GM18499 (cell line): ENCODE data around the gene PRKCE.
"Not testable (repeated sequence)": the region's sequence is repeated elsewhere in the genome, so short reads cannot be mapped to it uniquely, and the experiment has no call there.

Source experiments
- ATAC-seq: cut with Tn5 transposase; IDR thresholded peaks from one replicate; pipeline ENCODE4 v1.9.1; 2021; ENCODE audit warnings: moderate number of reproducible peaks; ENCODE audit not compliant: insufficient read depth, unreplicated experiment

Gene PRKCE

GRCh38 chr2:45851111-45851510 lies 199.6 kb downstream of the PRKCE start:
- no peak for ATAC-seq

GRCh38 chr2:45851576-45852304 lies 200.3 kb downstream of the PRKCE start:
- no peak for ATAC-seq

- peak; percentile 72 for ATAC-seq
These were observed 201.1 kb downstream of the PRKCE start for GRCh38 chr2:45852450-45853150.

- ATAC-seq = no peak
These were observed 203.9 kb downstream of the PRKCE start for GRCh38 chr2:45855374-45855773.

- no peak for ATAC-seq
These were observed 205.2 kb downstream of the PRKCE start for GRCh38 chr2:45856391-45857274.

- ATAC-seq = no peak
These were observed 205.8 kb downstream of the PRKCE start for GRCh38 chr2:45857275-45857609.

GRCh38 chr2:45857867-45858520 lies 206.5 kb downstream of the PRKCE start:
- ATAC-seq = no peak

GRCh38 chr2:45858872-45859271 lies 207.4 kb downstream of the PRKCE start:
- not testable (repeated sequence) for ATAC-seq

- no peak for ATAC-seq
These were observed 208.2 kb downstream of the PRKCE start for GRCh38 chr2:45859682-45860081.

GRCh38 chr2:45860136-45861121 lies 209.0 kb downstream of the PRKCE start:
- ATAC-seq = no peak

- no peak for ATAC-seq
These were observed 211.4 kb downstream of the PRKCE start for GRCh38 chr2:45862843-45863242.

GRCh38 chr2:45864121-45864520 lies 212.6 kb downstream of the PRKCE start:
- no peak for ATAC-seq

- no peak for ATAC-seq
These were observed 215.9 kb downstream of the PRKCE start for GRCh38 chr2:45867349-45867748.

- no peak for ATAC-seq
These were observed 216.3 kb downstream of the PRKCE start for GRCh38 chr2:45867800-45868199.

GRCh38 chr2:45869165-45869501 lies 217.7 kb downstream of the PRKCE start:
- ATAC-seq = no peak

GRCh38 chr2:45871025-45871424 lies 219.6 kb downstream of the PRKCE start:
- ATAC-seq = no peak

GRCh38 chr2:45871541-45871940 lies 220.1 kb downstream of the PRKCE start:
- ATAC-seq = no peak

- no peak for ATAC-seq
These were observed 220.7 kb downstream of the PRKCE start for GRCh38 chr2:45872211-45872610.

- ATAC-seq = no peak
These were observed 222.9 kb downstream of the PRKCE start for GRCh38 chr2:45874344-45874743.
